Measurements from ENCODE around the gene FRZB.

The FRZB gene

DNA sequence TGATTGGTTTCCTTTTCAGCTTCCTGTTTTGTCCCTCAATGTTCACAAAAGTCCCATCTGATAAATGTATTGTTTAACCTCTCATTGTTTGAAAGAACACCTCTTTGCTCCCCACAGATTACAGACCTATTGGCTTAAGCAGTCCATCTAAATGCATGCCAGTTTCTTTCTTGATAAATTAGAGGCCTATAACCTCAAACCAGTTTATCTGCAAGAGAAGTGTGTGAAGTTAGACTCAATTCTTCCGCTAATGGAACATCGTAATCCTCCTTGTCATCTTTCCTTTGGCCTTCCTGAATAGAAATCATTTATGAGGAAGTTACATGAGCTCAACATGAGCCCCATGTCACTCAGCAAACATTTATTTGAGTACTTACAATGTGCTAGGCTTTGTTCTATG, 74.0 kb downstream of the FRZB start:
- DNase-seq (ENCODE audit: low read depth): no peak

DNA sequence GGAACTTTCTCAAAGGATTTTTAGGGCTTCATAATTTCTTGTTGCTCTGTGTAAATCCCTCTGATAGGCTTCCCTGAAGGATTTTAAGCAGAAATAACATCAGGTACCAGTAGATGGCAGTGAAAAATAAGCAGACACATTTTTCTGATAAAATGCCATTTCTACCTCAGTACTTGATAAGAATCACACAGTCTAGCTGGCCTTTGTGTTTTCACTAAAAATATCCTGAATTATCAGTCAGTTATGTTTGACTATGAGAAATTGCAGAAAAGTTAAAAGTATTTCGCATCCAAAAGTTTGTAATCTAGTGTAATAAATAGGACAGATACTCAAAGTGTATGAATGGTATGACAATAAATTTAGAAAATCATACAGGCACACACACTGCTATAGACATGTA, 81.7 kb downstream of the FRZB start:
- no peak for DNase-seq (ENCODE audit: low read depth)

DNA sequence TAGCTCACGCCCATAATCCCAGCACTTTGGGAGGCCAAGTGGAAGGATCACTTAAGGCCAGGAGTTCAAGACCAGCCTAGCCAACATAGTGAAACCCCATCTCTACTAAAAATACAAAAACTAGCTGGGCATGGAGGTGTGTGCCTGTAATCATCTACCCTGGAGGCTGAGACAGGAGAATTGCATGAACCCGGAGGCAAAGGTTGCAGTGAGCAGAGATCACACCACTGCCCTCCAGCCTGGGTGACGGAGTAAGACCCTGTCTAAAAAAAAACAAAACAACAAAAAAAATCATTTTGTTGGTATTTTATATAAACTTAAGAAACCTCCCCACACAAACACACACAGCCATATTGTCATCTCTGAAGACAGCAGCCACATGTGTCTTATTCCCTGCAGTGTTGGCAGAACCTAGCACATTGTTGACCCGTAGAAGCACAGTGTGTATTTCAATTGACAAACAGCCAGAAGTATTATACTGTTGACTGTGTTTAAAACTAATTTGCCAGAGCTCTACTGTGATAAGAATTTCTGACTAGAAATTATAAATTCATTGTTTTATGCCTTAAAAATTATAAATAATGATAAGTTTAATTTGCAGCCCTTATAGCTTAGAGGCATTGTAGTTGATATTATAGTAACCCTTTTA, 82.3 kb downstream of the FRZB start:
- no peak for DNase-seq (ENCODE audit: low read depth)

Measured in activated T-helper 9 cell treated with anti-CD3 and anti-CD28 coated beads, Interleukin-2, amount 50 U/mL, for 16 hours (primary cell).